Measurements from ENCODE around the gene NSUN3.
"Not testable (repeated sequence)": the region's sequence is repeated elsewhere in the genome, so short reads cannot be mapped to it uniquely, and the experiment has no call there.

Gene NSUN3

GRCh38 chr3:94070341-94070911 lies 7.6 kb downstream of the NSUN3 start:
- Histone ChIP-seq H3K4me1 (peaks cover 0 to 13% (median 3%) of the 10 kb centered on the region in 4 donors), H3K9me3 (no peaks in the 10 kb centered on the region), H3K4me3 (no peak overlapping the region), H3K27me3 (no peaks in the 10 kb centered on the region), H3K27ac (no peak overlapping the region), H3K36me3 (peaks cover 0 to 24% (median 0%) of the 10 kb centered on the region in 3 donors)
- TF ChIP-seq CTCF (IDR thresholded peaks at IDR 0.05): no peak
- intact Hi-C loops (cut with DNase I; ENCODE audit: low total_unique reads): no loop called here
- DNase-seq: no peak

GRCh38 chr3:94071713-94072284 lies 8.9 kb downstream of the NSUN3 start:
- intact Hi-C loops (cut with DNase I; ENCODE audit: low total_unique reads): no loop called here
- peaks cover 0 to 22% (median 2%) of the 10 kb centered on the region in 3 donors for H3K36me3 ChIP-seq

GRCh38 chr3:94076055-94076454 lies 13.2 kb downstream of the NSUN3 start:
- H3K4me1 ChIP-seq: no peaks in the 10 kb centered on the region
- H3K27me3 ChIP-seq: no peaks in the 10 kb centered on the region
- no peak overlapping the region for H3K27ac ChIP-seq
- DNase-seq: no peak
- no peak for TF ChIP-seq CTCF (IDR thresholded peaks at IDR 0.05)
- intact Hi-C loops (cut with DNase I; ENCODE audit: low total_unique reads): no loop called here
- peaks cover 0 to 16% (median 7%) of the 10 kb centered on the region in 3 donors for H3K36me3 ChIP-seq
- H3K4me3 ChIP-seq: no peak overlapping the region
- no peaks in the 10 kb centered on the region for H3K9me3 ChIP-seq

More at GRCh38 chr3:94071713-94072284, 8.9 kb downstream of the NSUN3 start:
- Histone ChIP-seq H3K4me1 (peaks cover 0 to 7% (median 0%) of the 10 kb centered on the region in 4 donors), H3K9me3 (no peaks in the 10 kb centered on the region), H3K4me3 (no peak overlapping the region), H3K27ac (no peak overlapping the region), H3K27me3 (no peaks in the 10 kb centered on the region)
- no peak for DNase-seq
- TF ChIP-seq CTCF (IDR thresholded peaks at IDR 0.05): no peak

GRCh38 chr3:94080552-94080951 lies 17.7 kb downstream of the NSUN3 start:
- intact Hi-C loops (cut with DNase I; ENCODE audit: low total_unique reads); H3K4me3 ChIP-seq; DNase-seq; H3K4me1 ChIP-seq; H3K9me3 ChIP-seq; H3K27me3 ChIP-seq; H3K27ac ChIP-seq: not testable (repeated sequence)
- H3K36me3 ChIP-seq: peaks cover 12 to 18% (median 13%) of the 10 kb centered on the region in 3 donors

GRCh38 chr3:94081884-94082283 lies 19.0 kb downstream of the NSUN3 start:
- peaks cover 17 to 27% (median 19%) of the 10 kb centered on the region in 3 donors for H3K36me3 ChIP-seq
- intact Hi-C loops (cut with DNase I; ENCODE audit: low total_unique reads): no loop called here
- H3K27ac ChIP-seq: no peak overlapping the region
- no peak for TF ChIP-seq CTCF (IDR thresholded peaks at IDR 0.05)
- no peaks in the 10 kb centered on the region for H3K27me3 ChIP-seq
- no peaks in the 10 kb centered on the region for H3K4me1 ChIP-seq
- H3K4me3 ChIP-seq: no peak overlapping the region
- no peak for DNase-seq
- no peaks in the 10 kb centered on the region for H3K9me3 ChIP-seq

GRCh38 chr3:94082391-94082937 lies 19.6 kb downstream of the NSUN3 start:
- no peak for TF ChIP-seq CTCF (IDR thresholded peaks at IDR 0.05)
- Histone ChIP-seq H3K4me3 (no peak overlapping the region), H3K27ac (no peak overlapping the region), H3K36me3 (peaks cover 13 to 27% (median 19%) of the 10 kb centered on the region in 3 donors), H3K9me3 (no peaks in the 10 kb centered on the region), H3K27me3 (no peaks in the 10 kb centered on the region), H3K4me1 (no peaks in the 10 kb centered on the region)
- intact Hi-C loops (cut with DNase I; ENCODE audit: low total_unique reads): no loop called here
- no peak for DNase-seq

All from tibial artery (tissue), 4 donors.